GM19463 (cell line): ENCODE results near the gene GALNT13.

Experiments used
- ATAC-seq: cut with Tn5 transposase; IDR thresholded peaks from one replicate; pipeline ENCODE4 v1.9.1; 2021; ENCODE audit warnings: mild to moderate bottlenecking, moderate library complexity; ENCODE audit not compliant: unreplicated experiment

Gene GALNT13

DNA sequence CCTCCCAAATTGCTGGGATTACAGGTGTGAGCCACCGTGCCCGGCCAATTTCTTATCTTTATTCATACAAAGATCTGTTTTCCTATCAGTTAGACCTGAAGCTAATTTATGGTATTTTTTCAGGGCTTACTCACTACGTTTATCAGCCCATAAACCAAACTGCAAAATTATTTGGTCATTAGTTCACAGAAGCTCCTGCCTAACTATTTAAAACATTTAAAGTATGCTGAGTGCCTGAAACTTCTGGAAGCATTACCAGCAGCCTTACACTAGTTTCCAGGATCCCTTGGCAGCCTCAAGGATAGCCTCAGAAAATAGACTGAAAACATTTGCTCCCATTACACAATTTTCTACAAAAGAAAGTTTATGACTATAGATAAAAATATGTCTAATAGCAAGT is 68.8 kb downstream of the GALNT13 start:
- ATAC-seq: no peak

DNA sequence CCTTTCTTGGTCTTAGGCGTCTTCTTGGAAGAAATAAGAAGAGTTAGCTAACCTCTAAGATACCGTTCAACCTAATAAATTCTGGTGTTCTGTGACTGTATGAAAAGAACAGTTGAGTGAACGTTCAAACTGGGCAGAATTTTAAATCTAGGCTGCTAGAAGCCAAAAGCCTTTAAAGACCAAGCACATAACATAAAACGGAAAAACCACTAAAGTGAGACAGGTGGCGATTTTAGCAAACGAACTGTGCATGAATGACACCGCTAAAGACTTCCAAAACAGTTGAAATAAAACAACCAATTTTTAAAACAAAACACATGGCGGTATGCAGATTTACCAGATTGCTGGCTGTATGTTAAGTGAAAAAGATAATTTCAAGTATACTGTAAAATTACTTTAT is 73.1 kb downstream of the GALNT13 start:
- ATAC-seq: no peak

DNA sequence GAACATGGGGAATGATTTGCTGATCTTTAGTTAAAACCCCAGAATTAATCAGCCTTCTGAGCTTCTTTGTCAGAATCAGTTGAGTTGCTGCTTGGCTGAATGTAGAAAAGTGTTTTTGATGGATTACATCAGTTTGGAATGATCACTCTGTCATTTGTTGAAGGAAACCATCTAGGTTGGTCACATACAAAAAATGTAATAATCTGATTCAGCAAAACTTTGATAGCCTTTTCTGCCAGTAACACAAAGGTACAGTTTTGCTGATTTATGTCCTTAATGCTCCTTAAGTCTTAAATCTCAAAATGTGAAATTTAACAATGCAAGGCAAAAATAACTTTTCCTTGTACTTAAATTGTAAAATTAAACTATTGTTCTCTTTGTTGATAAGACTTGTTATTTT is 74.3 kb downstream of the GALNT13 start:
- ATAC-seq: no peak

DNA sequence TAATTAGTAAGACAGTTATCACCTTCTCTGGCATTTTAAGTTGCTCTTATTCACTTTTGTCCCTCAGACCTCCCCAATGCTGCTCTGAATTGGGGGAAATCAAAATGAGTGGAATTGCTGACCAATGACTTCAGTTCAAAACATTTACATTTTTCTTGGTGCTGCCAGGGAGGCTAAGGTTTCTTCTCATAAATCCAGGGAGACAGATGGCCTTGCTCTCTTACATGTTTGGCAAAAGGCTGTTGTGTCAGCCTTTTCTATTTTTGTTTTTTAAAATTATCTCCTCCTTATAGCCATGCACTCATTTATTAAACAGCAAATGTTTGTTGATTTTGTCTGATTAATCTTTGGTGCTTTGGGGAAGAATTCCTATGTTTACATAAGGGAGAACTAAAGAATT is 82.0 kb downstream of the GALNT13 start:
- no peak for ATAC-seq

DNA sequence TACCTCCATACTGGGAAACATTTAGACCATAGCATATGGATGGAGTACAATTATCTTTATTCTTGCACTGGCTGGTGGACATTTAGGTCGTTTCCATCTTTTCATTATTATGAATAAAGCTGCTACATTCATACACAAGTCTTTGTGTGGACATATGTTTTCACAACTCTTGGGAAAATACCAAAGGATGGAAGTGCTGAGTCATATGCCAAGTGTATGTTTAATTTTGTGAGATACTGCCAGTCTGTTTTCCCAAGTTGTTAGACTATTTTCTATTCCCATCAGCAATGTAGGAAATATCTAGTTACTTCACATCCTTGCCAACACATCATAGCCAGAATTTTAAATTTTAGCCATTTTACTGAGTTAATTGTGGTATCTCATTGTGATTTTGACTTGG is 91.5 kb downstream of the GALNT13 start:
- ATAC-seq: no peak

DNA sequence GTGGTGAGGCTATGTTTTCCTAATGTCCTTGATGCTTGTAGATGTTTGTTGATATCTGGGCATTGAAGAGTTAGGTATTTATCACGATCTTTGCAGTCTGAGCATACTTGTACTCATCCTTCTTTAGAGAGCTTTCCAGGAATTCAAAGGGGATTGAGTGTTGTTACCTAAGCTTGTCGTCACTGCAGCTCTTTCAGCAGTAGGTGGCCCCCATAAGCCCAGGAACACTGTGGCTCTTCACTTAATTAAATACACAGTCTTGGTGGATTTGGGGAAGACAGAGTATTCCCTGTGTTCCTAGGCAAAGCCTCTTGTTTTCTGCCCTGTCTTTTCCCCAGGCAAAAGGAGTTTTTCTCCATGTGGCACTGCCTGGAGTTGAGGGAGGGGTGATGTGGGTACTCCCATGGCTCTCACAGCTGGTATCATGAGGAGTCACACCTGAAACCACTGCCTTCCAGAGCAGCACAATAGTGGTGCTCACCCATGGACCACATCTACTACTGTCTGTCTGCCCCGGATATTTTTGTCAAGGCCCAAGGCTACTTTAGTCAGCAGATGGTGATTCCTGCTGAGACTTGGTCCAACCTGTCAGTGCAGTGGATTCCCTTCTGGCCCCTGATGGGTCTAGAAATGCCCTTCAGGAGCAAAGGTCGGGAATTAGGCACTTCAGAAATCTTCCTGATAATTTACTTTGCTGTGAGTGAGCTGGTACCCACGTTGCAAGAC is 95.7 kb downstream of the GALNT13 start:
- ATAC-seq: no peak

DNA sequence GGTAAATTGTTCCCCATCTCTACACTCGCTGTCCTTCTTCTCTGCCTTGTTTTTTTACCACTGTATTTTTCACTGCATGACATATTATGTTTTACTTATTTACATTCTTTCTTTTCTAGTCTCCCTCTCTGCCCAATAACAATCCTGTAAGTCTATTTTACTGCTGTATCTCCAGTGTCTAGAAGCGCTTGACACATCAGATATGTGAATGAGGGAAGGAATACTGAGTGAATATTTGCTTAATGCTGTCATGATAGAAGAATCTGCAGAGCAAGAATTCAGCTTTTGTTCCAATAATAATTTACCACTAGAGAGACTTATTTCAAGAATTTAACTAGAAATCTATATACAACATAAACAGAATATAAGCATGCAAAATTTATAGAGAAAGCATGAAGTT is 99.5 kb downstream of the GALNT13 start:
- no peak for ATAC-seq

DNA sequence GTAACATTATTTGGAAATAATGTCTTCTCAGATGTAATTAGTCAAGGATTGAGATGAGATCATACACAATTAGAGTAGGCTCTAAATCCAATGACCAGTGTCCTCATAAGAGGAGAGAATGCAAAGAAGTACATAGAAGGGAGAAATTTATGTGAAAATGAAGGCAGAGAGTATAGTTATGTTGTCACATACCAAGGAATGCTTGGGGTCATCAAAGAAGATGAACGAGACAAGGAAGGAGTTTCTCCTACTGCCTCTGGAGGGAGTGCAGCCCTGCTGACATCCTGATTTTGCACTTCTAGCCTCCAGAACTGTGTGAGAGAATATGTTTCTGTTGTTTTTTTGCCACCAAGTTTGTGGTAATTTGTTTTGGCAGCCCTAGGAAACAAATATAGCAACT is 100.1 kb downstream of the GALNT13 start:
- no peak for ATAC-seq

DNA sequence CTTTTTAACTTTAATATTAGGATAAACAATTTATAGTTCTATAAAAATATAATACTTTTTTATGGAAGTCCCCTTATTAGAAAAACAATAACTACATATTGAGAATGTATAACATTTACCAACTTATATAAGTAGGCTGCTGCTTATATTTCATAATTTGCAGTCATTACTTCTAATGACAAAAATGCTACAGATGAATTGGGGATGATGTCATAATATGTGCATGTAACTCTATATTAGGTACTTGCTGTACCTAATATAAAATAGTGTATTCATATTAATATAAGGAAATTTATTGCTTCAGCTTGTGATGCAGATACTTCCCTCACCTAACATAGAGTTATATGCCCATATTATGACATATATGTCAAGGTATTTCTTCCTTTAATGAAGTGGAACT is 100.7 kb downstream of the GALNT13 start:
- no peak for ATAC-seq

DNA sequence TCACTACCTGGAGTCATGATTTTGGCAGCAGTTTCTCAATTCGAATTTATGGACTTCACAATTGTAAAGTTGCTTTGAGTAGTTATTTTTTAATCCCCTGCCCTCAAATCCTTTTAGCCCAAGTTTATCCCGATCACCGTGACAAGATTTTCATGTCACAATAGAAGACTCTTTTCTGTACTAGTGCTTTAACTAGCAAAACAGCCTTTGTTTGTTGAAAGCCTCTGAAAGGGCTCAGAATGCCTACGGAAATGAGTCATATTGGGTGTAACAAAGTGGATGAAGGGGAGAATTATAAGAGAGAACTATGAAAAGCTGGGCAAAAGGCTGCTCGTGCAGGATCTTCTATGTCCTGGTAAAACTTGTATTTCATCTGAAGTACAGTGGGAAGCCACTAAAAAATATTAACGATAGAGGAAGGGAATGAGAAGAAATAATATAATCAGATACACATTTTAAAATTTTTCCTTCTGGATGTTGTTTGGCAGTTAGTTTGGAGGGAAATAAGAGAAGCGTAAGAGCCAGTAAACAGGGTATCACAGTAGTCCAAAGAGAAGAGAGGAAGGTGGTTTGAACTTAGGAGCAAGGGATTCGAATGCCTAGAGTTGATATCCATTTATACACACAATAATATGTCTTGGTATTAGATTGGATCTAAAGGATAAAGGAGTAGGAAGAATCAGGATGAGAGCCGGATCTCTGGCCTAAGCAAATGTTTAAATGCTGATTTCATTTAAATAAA is 114.9 kb downstream of the GALNT13 start:
- no peak for ATAC-seq

DNA sequence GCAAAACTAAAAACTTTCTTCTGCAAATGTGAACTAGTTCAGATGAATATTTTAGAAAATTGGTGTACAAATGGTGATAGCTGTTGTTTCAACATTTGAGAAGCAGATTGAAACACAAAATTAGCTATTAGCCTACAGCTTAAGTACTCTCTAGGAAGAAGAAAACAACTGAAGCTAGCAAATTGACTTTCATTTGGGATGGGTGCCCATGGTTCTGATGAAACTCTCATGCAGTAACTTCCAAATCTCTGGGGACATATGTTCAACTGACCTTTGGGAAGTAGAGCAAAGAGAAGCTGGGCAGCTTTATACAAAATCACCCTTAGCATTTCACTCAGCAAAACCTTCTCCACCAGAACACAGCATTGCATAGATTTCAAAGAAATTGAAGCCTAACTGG is 119.0 kb downstream of the GALNT13 start:
- ATAC-seq: no peak

DNA sequence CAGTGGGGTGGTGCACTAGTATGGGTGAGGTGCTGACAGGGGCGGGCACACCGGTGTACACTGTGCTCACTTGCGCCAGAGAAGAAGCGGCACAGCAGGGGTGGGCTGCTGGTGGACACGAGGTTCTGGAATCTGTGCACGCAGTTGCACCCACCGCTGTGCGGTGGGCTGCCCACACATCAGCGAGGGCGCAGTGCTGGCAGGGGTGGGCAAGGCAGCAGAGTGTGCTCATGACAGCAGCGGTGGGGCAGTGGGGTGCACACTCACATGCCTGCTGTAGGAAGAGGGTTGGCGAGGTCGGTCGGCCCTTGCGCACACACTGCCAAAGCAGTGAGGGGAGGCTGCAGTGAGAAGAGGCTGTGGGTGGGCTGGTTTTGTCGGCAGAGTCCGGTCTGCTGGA is 141.8 kb downstream of the GALNT13 start:
- ATAC-seq: no peak

DNA sequence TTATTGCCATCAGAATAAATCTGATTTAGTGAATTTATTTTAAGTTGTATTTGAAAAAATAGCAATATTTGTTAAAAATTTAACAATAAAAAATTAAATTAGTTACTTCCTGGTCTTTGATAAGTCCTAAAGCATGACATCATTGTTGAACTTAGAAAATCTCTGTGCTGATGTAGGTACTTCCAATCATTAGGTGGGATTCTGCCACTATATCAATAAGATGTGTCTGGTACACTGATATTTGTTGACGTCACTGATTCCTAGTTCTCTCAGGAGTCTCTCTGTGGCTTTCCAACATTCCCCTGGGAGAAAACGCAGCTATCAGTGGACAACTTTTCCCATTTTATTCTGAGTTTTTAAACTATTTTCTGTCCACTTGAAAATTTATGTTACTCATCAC is 143.5 kb downstream of the GALNT13 start:
- no peak for ATAC-seq

DNA sequence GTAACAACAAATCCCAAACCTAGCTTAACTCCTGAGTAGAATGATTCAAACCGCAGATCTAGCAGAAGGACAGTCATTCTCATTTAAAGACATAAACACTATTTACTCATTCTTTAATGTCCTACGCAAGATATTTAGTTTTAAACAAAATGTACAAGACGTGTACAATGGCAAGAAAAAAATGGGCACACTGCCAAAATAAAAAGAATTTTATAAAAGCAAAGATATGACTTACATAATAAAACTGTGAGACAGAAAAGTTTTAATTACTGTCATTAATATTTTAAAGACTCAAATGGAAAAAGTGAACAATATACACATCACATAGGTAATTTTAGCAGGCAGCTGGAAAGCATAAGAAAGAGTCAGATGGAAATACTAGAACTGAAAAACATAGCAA is 157.8 kb downstream of the GALNT13 start:
- ATAC-seq: no peak

DNA sequence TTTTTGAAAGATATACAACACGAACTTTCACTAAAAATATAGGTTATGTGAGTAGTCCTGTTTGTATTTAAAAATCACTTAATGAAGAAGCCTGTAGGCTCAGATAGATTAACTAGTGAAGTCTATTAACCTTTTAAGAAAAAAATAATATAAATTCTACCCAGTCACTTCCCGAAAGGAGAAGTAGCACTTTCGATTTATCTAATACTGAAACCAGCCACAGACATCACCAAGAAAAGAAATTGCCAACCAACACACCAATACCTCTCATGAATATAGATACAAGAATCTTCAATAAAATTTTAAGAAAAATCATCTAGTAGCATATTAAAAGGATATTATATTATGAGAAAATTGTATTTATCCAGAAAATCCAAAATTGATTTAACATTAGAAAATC is 160.5 kb downstream of the GALNT13 start:
- ATAC-seq: peak; percentile 72

DNA sequence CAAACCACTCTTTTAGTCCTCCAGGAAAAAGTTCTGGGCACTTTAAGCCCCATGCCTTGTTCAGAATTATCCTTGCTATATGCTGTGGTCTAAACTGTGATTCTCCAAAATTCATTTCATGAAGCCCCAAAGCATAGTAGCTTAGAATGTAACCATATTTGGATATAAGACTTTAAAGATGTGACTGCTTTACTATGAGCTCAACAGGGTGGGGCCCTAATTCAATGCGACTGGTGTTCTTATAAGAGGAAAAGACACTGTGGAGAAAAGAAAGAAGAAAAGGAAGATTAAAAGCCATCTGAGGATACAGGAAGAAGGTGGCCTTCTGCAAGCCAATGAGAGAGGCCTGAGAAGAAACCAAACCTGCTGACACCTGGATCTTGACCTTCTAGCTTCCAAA is 174.8 kb downstream of the GALNT13 start:
- ATAC-seq: no peak

DNA sequence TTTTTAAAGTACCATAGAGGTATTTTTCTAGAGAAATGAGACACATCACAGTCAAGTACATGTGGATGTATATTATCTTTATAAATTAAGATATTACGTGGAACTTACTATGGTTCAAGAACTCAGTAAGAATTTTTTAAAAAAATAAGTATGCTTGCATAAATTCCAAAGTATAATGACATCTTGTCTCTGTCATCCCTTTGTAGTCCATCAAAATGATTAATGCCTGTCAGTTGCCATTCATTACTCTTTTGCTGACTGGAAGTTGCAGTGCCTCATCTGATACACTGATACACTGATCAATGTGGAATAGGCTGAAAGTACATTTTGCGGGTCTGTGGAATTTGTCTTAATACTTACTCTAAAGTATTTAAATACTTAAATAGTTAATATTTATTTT is 177.2 kb downstream of the GALNT13 start:
- no peak for ATAC-seq

DNA sequence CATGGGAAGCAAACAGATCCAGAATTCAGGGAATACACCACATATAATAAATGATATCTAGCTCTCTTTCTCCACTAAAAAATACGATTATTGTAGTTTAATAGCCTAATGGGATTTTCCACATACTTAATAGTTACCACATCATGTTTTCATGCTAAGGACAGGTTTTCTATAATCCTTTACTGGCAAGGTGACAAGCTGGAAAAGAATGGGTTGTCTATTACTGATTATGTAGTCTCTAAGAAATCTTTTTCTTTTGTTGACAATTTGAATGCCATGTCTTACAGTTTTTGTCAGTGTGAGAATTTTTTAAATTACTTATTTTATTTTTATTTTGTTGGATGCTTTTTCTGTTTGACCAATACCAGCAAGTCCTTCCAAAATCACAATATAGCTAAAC is 177.8 kb downstream of the GALNT13 start:
- ATAC-seq: no peak

DNA sequence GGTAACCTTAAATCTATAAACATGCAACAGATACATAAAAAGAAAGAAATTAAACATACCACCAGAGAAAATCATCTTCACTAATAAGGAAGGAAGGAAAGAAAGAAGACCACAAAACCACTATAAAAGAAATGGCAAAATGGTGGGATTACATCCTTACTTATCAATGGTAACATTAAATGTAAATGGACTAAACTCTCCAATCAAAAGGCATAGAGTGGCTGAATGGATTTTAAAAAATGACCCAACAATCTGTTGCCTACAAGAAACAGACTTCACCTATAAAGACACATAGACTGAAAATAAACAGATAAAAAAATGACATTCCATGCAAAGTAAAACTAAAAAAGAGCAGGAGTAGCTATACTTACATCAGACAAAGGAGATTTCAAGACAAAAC is 195.4 kb downstream of the GALNT13 start:
- no peak for ATAC-seq

DNA sequence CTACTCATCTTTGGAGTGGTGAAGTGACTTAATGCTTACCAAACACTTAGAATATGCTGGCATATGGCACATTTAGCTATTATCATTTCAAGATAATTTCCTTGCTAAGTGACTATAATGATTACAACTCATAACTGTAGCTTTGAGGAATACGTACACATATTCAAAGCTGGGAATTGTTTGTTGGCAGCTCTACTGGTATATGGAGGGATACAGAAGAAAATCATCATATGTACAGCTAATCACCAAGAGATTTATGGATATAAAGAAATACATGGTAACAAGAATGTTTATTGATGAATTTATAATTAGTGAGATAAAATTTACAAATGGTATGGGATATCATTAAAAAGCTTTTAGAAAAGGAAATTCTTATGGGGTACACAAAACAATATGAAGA is 207.2 kb downstream of the GALNT13 start:
- ATAC-seq: no peak

DNA sequence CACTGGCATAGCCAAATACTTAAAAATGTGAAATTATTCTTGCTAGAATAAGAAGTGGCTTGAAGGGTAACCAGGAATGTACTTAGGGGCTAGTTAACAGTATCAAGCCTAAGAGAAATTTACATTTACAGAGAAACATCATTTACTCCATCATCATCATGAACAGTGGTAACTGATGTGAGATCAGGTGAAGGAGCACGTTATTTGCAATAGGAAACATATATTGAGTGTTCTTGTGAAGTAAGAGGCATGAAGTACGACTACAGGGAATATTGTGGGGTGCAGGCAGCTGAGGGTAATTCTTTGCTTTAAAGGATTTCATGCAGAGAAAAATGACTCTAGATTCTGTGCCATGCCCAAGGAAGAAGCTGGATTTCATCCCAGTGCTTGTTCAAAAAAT is 220.8 kb downstream of the GALNT13 start:
- ATAC-seq: no peak

DNA sequence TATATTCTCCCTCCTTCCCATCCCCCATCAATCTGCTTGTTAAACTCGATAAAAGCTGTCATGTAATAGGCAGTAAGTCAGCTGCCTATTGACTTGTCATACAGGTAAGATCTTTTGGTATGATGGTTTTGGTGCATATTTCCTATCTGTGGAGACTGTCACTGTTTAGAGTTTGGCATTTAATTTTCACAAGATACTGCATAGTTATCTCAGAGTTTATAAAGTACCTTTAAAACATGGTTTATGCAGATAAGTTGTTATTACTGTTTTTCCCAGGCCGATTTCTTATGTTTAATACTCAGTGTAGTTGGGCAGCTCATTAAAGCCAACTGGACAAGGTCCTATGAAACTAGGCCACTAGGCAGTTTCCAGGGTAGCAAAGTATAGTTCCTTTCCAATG is 222.1 kb downstream of the GALNT13 start:
- ATAC-seq: no peak
